Gastrocnemius medialis (tissue), 4 donors: ENCODE measurements around the gene DOK3. TPM values are rescaled to one million over a fixed set of nuclear protein-coding genes. Genes with fewer than 3 reads are reported as not detected.

ENCODE experiments used
- ATAC-seq, 2 donors: fragments of 150-250 bp; one replicate each; pipeline ENCODE4 v1.9.1; 2016
- DNase-seq, 2 donors: peaks; one replicate each; pipeline ENCODE4 v3.0.0-alpha.2; 2019
- H3K27ac ChIP-seq, 4 donors: fragments of 200-600 bp; sonication (generic); 1 replicate in 1 of 4; 2 replicates in 3 of 4; pipeline ENCODE4 v1.5.1; 2016 to 2018; ENCODE audit warnings: mild to moderate bottlenecking in 2 of 4, moderate library complexity in 1 of 4
- H3K27me3 ChIP-seq, 3 donors: fragments of 200-600 bp; sonication (generic) in 2 of 3; 1 replicate in 1 of 3; 2 replicates in 2 of 3; pipeline versions ENCODE4 v1.5.1 to v1.6.0; 2016 to 2019; ENCODE audit warnings: mild to moderate bottlenecking in 1 of 3, moderate library complexity in 1 of 3
- H3K36me3 ChIP-seq, 2 donors: fragments of 200-600 bp; sonication (generic) in 1 of 2; one replicate each; pipeline ENCODE4 v1.5.1; 2017 to 2018
- H3K4me1 ChIP-seq, 2 donors: fragments of 200-600 bp; sonication (generic) in 1 of 2; one replicate each; pipeline ENCODE4 v1.5.1; 2016 to 2017; ENCODE audit warnings: mild to moderate bottlenecking in 2 of 2
- H3K4me3 ChIP-seq, 4 donors: fragments of 200-600 bp; sonication (generic) in 3 of 4; 1 replicate in 1 of 4; 2 replicates in 3 of 4; pipeline ENCODE4 v1.5.1; 2016 to 2019; ENCODE audit warnings: mild to moderate bottlenecking in 2 of 4
- H3K9me3 ChIP-seq, 3 donors: fragments of 200-600 bp; sonication (generic) in 2 of 3; 1 replicate in 1 of 3; 2 replicates in 2 of 3; pipeline ENCODE4 v1.5.1; 2016 to 2019
- POLR2A ChIP-seq, 2 donors: fragments of 450-650 bp; IDR thresholded peaks; one replicate each; pipeline ENCODE4 v1.6.1; 2017; ENCODE audit warnings: antibody characterized with exemption in 2 of 2, mild to moderate bottlenecking in 2 of 2, moderate library complexity in 2 of 2
- in situ Hi-C, 4 donors: fragments of 200-750 bp; cut with MboI; loops; one replicate each; pipeline versions ENCODE4 v1.15.0 to v1.8.0; 2017; ENCODE audit warnings: low sequenced_read_pairs in 4 of 4
- intact Hi-C: fragments of 100-400 bp; cut with DNase I; formaldehyde crosslinking; loops from one replicate; pipeline ENCODE4 v1.15.1; 2023; ENCODE audit warnings: low total_unique reads
- total RNA-seq, 4 donors: library from RNA; depleted of rRNA; stranded (reverse); fragments of >200 nt; gene quantifications; one replicate each; pipeline versions ENCODE4 v1.1.0 to v1.2.3, GENCODE V29; 2016
- TF ChIP-seq, protein P1 (sequence below), 5 experiments: fragments of 450-650 bp in 3 of 5; fragments of 200-600 bp in 2 of 5; sonication (generic) in 2 of 5; IDR thresholded peaks in 4 of 5; conservative IDR thresholded peaks in 1 of 5; 1 replicate in 4 of 5; 2 replicates in 1 of 5; pipeline ENCODE4 v1.5.1; 2016 to 2019; ENCODE audit warnings: antibody characterized with exemption in 5 of 5, mild to moderate bottlenecking in 3 of 5, moderate library complexity in 3 of 5

Gene DOK3
- total RNA-seq, 4 donors from 2014 or later = 2.1 to 5.1 (median 2.9) TPM

GRCh38 chr5:177555228-177555627, 45.6 kb upstream of the DOK3 start:
- DNase-seq = no peak
- H3K27me3 ChIP-seq = no peaks in the 10 kb centered on the region
- H3K4me1 ChIP-seq = peaks cover 41 to 49% of the 10 kb centered on the region in 2 donors
- intact Hi-C loops = no loop called here
- H3K27ac ChIP-seq = peak overlapping the region; percentile 68 to 91 (median 87)
- H3K36me3 ChIP-seq = no peaks in the 10 kb centered on the region
- H3K9me3 ChIP-seq = no peaks in the 10 kb centered on the region
- TF ChIP-seq, protein P1, sequence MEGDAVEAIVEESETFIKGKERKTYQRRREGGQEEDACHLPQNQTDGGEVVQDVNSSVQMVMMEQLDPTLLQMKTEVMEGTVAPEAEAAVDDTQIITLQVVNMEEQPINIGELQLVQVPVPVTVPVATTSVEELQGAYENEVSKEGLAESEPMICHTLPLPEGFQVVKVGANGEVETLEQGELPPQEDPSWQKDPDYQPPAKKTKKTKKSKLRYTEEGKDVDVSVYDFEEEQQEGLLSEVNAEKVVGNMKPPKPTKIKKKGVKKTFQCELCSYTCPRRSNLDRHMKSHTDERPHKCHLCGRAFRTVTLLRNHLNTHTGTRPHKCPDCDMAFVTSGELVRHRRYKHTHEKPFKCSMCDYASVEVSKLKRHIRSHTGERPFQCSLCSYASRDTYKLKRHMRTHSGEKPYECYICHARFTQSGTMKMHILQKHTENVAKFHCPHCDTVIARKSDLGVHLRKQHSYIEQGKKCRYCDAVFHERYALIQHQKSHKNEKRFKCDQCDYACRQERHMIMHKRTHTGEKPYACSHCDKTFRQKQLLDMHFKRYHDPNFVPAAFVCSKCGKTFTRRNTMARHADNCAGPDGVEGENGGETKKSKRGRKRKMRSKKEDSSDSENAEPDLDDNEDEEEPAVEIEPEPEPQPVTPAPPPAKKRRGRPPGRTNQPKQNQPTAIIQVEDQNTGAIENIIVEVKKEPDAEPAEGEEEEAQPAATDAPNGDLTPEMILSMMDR (IDR thresholded peaks at IDR 0.05 in 4 of 5, conservative IDR thresholded peaks at IDR 0.05 in 1 of 5) = no peak
- ATAC-seq = no peak
- in situ Hi-C loops = no loop called here
- H3K4me3 ChIP-seq = peak overlapping the region in 2 of 4 donors; percentile 58 to 86

- in situ Hi-C loops (no loop called here), intact Hi-C loops (loop anchor here (1.0 kb wide), 1 partner anchor 38 kb away; the partner anchor contains the start of gene TMED9)
- no peaks in the 10 kb centered on the region for H3K9me3 ChIP-seq
- no peaks in the 10 kb centered on the region for H3K36me3 ChIP-seq
- H3K4me3 ChIP-seq = peak within 1 kb of the TSS; percentile 80 to 86 (median 84)
- H3K27me3 ChIP-seq = no peaks in the 10 kb centered on the region
- ATAC-seq (peak; percentile 90 to 93), DNase-seq (peak; percentile 85 to 91)
- TF ChIP-seq POLR2A (IDR thresholded peaks at IDR 0.05) = peak; percentile 36 to 58
- TF ChIP-seq, protein P1 (IDR thresholded peaks at IDR 0.05 in 4 of 5, conservative IDR thresholded peaks at IDR 0.05 in 1 of 5) = peak in 3 of 5 experiments; percentile 6 to 32 (median 11)
- H3K27ac ChIP-seq = peak within 1 kb of the TSS; percentile 85 to 92 (median 90)
- H3K4me1 ChIP-seq = peaks cover 47 to 54% of the 10 kb centered on the region in 2 donors
Measured at GRCh38 chr5:177554474-177555111, 45.0 kb upstream of the DOK3 start, which contains the start of gene FAM193B. Gene FAM193B, minus strand, starts transcription at chr5:177554563. Its CDS starts 105 bp downstream, at chr5:177554458.

- H3K36me3 ChIP-seq = no peaks in the 10 kb centered on the region
- in situ Hi-C loops (no loop called here), intact Hi-C loops (loop anchor here (1.0 kb wide), 1 partner anchor 38 kb away; the partner anchor contains the start of gene TMED9)
- H3K27me3 ChIP-seq = no peaks in the 10 kb centered on the region
- peaks cover 51 to 56% of the 10 kb centered on the region in 2 donors for H3K4me1 ChIP-seq
- DNase-seq = no peak
- no peaks in the 10 kb centered on the region for H3K9me3 ChIP-seq
- TF ChIP-seq, protein P1 (IDR thresholded peaks at IDR 0.05 in 4 of 5, conservative IDR thresholded peaks at IDR 0.05 in 1 of 5) = no peak
- TF ChIP-seq POLR2A (IDR thresholded peaks at IDR 0.05) = no peak
- peak overlapping the region; percentile 85 to 92 (median 90) for H3K27ac ChIP-seq
- ATAC-seq = peak; percentile 63 to 66
- peak overlapping the region; percentile 80 to 86 (median 84) for H3K4me3 ChIP-seq
Measured at GRCh38 chr5:177553671-177554429, 44.2 kb upstream of the DOK3 start.

DNA sequence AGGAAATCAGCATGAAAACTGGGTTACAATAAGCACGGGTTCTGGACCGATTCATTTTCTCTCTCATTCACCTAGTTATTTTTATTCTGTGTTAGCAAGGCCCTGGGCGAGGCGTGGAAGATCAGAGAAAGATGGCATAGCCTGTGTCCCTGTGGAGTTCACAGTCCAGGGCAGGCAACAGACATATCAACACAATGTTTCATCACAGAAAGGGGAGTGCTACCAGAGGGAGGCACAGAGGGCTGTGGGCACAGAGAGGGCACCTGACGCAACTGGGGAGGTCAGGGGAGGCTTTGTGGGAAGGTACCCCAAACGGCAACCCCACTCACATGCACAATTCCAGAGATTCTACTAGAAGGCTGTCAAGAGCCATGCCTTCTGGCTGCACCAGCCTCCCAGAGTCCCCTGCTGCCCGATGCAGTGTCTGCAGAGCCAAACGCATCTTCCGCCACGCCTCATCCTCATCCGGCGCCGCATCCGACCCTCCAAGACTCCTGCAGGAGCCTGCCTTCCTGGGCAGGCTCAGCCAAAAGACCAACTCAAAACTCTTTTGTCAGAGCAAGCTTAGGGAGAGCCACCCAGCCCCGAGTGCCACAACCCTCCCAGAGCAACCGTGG, 43.3 kb upstream of the DOK3 start:
- Histone ChIP-seq H3K4me3 (peak overlapping the region; percentile 80 to 86 (median 84)), H3K27me3 (no peaks in the 10 kb centered on the region), H3K27ac (peak overlapping the region; percentile 85 to 92 (median 90)), H3K36me3 (no peaks in the 10 kb centered on the region), H3K9me3 (no peaks in the 10 kb centered on the region), H3K4me1 (peaks cover 59 to 64% of the 10 kb centered on the region in 2 donors)
- ATAC-seq (no peak), DNase-seq (no peak)
- intact Hi-C loops (no loop called here), in situ Hi-C loops (no loop called here)
- no peak for TF ChIP-seq POLR2A (IDR thresholded peaks at IDR 0.05)
- TF ChIP-seq, protein P1 (IDR thresholded peaks at IDR 0.05 in 4 of 5, conservative IDR thresholded peaks at IDR 0.05 in 1 of 5) = no peak
